Right lobe of liver (tissue), 6 donors: ENCODE results near the gene CST8. TPM values are rescaled to one million over a fixed set of nuclear protein-coding genes. Genes with fewer than 3 reads are reported as not detected.

Experiments
- ATAC-seq, 4 donors: fragments of 200-7000 bp; cut with Tn5 transposase; one replicate each; pipeline ENCODE4 v1.9.1; 2020; ENCODE audit warnings: mild to moderate bottlenecking in 4 of 4, moderate library complexity in 4 of 4
- DNase-seq, 3 donors: peaks; one replicate each; pipeline ENCODE4 v3.0.0-alpha.2; 2020
- H3K27ac ChIP-seq, 3 donors: fragments of 200-600 bp; one replicate each; pipeline ENCODE4 v1.8.0; 2022
- H3K27me3 ChIP-seq, 2 donors: fragments of 200-600 bp; one replicate each; pipeline ENCODE4 v1.8.0; 2022
- H3K36me3 ChIP-seq, 4 donors: fragments of 200-600 bp; sonication (generic) in 1 of 4; one replicate each; pipeline versions ENCODE4 v1.5.1 to v1.8.0; 2017 to 2022; ENCODE audit warnings: control low read depth in 1 of 4
- H3K4me1 ChIP-seq, 4 donors: fragments of 200-600 bp; sonication (generic) in 1 of 4; one replicate each; pipeline versions ENCODE4 v1.5.1 to v1.8.0; 2017 to 2022; ENCODE audit warnings: control low read depth in 1 of 4
- H3K4me3 ChIP-seq, 3 donors: fragments of 200-600 bp; one replicate each; pipeline ENCODE4 v1.8.0; 2022
- H3K9me3 ChIP-seq, 4 donors: fragments of 200-600 bp; sonication (generic) in 1 of 4; one replicate each; pipeline versions ENCODE4 v1.5.1 to v1.8.0; 2017 to 2022; ENCODE audit warnings: control low read depth in 1 of 4
- CTCF ChIP-seq, 4 donors: fragments of 200-600 bp in 3 of 4; fragments of 450-650 bp in 1 of 4; IDR thresholded peaks; one replicate each; pipeline versions ENCODE4 v1.5.1 to v1.8.0; 2016 to 2022; ENCODE audit warnings: antibody characterized with exemption in 4 of 4, mild to moderate bottlenecking in 2 of 4
- POLR2A ChIP-seq: fragments of 450-650 bp; IDR thresholded peaks from one replicate; pipeline ENCODE4 v1.6.1; 2017; ENCODE audit warnings: antibody characterized with exemption, mild to moderate bottlenecking
- WGBS: methylation state at CpG from one replicate; pipeline ENCODE4 v1.1.6; 2018; ENCODE audit warnings: low coverage, low lambda C conversion rate; ENCODE audit not compliant: insufficient coverage; ENCODE audit errors: missing lambda C conversion rate; 5-methylcytosine and 5-hydroxymethylcytosine counted together
- intact Hi-C, 2 donors: fragments of 100-400 bp; cut with DNase I; formaldehyde crosslinking; loops; one replicate each; pipeline versions ENCODE4 v1.11.2 to v1.14.1; 2022
- total RNA-seq, 6 experiments: library from RNA; depleted of rRNA in 2 of 6; stranded (reverse); fragments of >200 nt in 2 of 6; fragmentation: NEBNext Ultra II Directional in 3 of 6; extraction: Animal tissue kit (Norgen Biotek cat#: 25700) in 3 of 6; gene quantifications; one replicate each; pipeline versions ENCODE4 v1.1.0 to v1.2.4, GENCODE V29; 2016 to 2023
- donor health status: DM: no; HTN: yes; CAD: no.
- donor health status: DM: no; HTN: no; CAD: no.
- donor health status: DM: no; HTN: no; CAD: no.
- donor health status: DM: no; HTN: yes; CAD: no.
- donor health status: DM: no; HTN: yes; CAD: no.

Gene CST8
- total RNA-seq, 6 experiments from 2014 or later = not detected

- 56% methylated on average over 4 of the region's 4 CpGs for WGBS
- intact Hi-C loops = no loop called here
- TF ChIP-seq POLR2A = no peak
- TF ChIP-seq CTCF (IDR thresholded peaks at IDR 0.05) = no peak
- Histone ChIP-seq H3K36me3 (no peaks in the 10 kb centered on the region), H3K27me3 (no peaks in the 10 kb centered on the region), H3K4me1 (no peaks in the 10 kb centered on the region), H3K9me3 (no peaks in the 10 kb centered on the region), H3K27ac (no peak overlapping the region), H3K4me3 (no peak overlapping the region)
- no peak for ATAC-seq
- no peak for DNase-seq
Measured at GRCh38 chr20:23484081-23484480, 6.8 kb upstream of the CST8 start.

DNA sequence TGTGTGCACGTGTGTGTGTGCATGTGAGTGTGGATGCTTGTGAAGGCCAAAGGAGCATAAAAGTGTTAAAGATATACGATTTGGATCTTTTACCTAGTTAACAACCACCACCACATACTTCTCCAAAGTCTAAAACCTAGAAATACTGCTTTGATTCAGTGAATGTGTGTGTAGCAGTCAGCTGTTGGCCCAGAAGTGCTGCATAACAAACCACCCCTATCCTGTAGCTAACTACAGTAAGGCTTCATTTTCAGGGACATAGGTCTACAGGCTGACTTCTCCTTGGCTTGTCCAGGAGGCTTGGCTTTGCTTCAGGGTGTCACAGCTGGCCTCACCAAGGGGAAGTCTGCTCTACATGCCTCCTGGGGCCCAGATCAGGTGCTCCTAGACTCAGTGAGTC lies 2.4 kb upstream of the CST8 start:
- Histone ChIP-seq H3K9me3 (no peaks in the 10 kb centered on the region), H3K27me3 (no peaks in the 10 kb centered on the region), H3K4me1 (no peaks in the 10 kb centered on the region), H3K36me3 (no peaks in the 10 kb centered on the region), H3K4me3 (no peak overlapping the region), H3K27ac (no peak overlapping the region)
- ATAC-seq (no peak), DNase-seq (no peak)
- intact Hi-C loops = no loop called here
- 42% methylated on average over 2 of the region's 2 CpGs for WGBS
- TF ChIP-seq CTCF (IDR thresholded peaks at IDR 0.05) = no peak
- TF ChIP-seq POLR2A = no peak

GRCh38 chr20:23488996-23489395 lies 1.9 kb upstream of the CST8 start:
- H3K27ac ChIP-seq = no peak overlapping the region
- 83% methylated on average over 3 of the region's 3 CpGs for WGBS
- no peak for DNase-seq
- intact Hi-C loops = no loop called here
- H3K9me3 ChIP-seq = no peaks in the 10 kb centered on the region
- TF ChIP-seq CTCF (IDR thresholded peaks at IDR 0.05) = no peak
- no peak for TF ChIP-seq POLR2A
- H3K36me3 ChIP-seq = no peaks in the 10 kb centered on the region
- no peaks in the 10 kb centered on the region for H3K27me3 ChIP-seq
- ATAC-seq = no peak
- H3K4me3 ChIP-seq = no peak overlapping the region
- no peaks in the 10 kb centered on the region for H3K4me1 ChIP-seq

DNA sequence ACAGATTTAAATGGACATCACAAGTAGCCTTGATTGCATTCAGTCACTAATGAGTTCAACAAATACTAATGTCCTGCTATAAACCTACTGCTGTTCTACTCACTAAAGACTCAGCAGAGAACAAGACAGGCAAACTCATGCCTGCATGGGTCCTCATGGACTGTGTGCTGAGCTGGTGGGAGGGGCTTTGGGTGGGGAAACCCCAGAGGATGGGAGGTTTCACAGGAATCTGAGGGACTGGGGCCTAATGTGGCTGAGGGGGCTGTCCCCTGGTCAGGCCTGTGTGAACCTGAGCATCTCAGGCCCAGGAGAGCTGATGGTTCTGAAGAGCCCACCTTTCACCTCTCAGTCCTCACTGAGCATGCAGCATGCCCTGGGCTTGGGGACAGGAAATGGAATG lies 1.4 kb downstream of the CST8 start:
- H3K36me3 ChIP-seq = no peaks in the 10 kb centered on the region

More for the DNA sequence above, 1.4 kb downstream of the CST8 start:
- no peaks in the 10 kb centered on the region for H3K9me3 ChIP-seq
- no peaks in the 10 kb centered on the region for H3K4me1 ChIP-seq
- DNase-seq (no peak), ATAC-seq (no peak)
- H3K27me3 ChIP-seq = no peaks in the 10 kb centered on the region
- H3K27ac ChIP-seq = no peak overlapping the region
- H3K4me3 ChIP-seq = no peak overlapping the region
- no peak for TF ChIP-seq CTCF (IDR thresholded peaks at IDR 0.05)
- TF ChIP-seq POLR2A = no peak
- intact Hi-C loops = no loop called here
